ENCODE data around the gene DYSF.

- TF ChIP-seq TCF7L2 (IDR thresholded peaks at IDR 0.05; ENCODE audit: low read depth, low read length) (no peak), REST (IDR thresholded peaks at IDR 0.05; ENCODE audit: insufficient read depth in 1 of 2, low read depth in 2 of 2, low read length in 1 of 2) (no peak)
These were observed 252.8 kb downstream of the DYSF start for GRCh38 chr2:71706121-71706520.
